Measurements from ENCODE around the gene RRM1.

DNA sequence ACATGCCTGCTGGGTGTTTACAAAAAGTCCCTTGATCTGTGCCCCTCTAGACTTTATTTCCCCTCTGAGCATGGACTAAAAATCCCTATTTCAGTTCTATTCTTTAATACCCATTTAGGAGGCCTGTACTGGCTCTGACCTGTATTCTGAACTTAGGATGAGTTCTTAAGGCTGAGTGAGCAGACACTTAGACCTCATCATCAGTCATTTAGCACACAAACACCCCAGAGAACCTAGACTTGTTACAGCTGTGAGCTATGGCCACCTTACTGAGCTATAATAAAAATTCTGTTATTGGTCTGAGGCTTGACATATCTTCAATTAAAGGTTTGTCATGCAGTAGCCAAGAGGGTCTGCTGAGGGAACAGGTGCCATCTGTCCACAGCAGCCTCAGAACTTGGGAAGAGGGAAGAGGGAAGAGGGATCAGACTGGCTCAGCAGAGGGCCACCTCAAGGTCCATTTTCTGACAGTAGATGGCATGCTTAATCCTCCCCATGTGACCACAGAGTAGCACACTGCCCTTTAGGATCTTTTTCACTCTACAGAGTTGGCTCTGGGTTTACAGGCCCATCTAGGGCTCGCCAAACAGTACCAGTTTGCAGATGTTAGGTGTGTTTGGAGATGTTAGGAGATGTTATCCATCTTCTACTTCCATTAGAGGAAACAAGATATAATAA, 30.2 kb upstream of the RRM1 start:
- TF ChIP-seq CTCF (conservative IDR thresholded peaks at IDR 0.05; ENCODE audit: low read depth, low read length) (no peak), EZH2 (IDR thresholded peaks at IDR 0.05; ENCODE audit: borderline replicate concordance, low read depth, low read length, poor library complexity, severe bottlenecking) (no peak)

All from A673 (cell line).